GM18861 (cell line): Measurements from ENCODE around the gene ADGRG1.

Experiments
- ATAC-seq: cut with Tn5 transposase; IDR thresholded peaks from one replicate; pipeline ENCODE4 v1.9.1; 2021; ENCODE audit not compliant: unreplicated experiment

The ADGRG1 gene

DNA sequence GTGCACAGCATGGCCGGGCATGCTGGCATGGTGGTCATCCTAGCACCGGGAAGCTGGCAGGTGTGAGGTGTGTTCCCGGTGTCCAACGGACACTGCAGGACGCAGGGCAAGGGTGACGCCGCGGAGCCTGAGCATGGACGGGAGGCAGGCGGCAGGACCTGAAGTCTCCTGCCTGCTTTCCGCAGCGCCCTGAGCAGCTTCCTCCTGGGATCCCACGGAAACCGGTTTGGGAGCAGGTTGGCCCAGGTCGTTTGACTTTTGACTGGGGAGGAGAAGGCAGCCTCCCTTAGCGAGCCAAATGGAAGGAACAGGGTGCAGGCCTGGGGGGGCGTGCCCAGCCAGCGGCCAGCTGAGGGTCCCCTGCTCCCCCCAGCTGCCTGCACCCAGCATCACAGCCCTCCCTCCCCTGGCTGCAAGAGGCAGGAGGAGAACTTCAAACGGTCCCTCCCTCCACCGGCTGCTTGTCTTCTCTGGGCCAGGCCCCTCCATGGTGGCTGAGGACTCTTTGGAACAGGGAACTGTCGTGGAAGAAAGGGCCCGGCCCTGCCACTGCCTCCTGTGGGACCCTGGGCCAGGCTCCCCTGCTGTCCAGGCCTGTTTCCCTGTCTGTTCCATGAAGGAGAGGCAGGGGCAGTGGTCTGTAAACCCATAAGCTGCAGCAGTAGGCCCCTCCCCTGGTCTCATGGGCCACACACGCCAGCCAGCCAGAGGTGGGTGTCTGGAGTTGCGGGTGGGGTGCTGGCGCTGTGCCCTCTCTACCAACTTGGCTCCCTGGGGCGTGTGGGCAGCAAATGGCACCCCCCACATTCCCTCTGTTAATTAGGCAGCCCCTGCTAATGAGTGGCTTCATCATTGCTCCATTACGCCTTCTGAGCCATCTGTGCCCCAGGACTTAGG, 7.8 kb upstream of the ADGRG1 start:
- no peak for ATAC-seq

DNA sequence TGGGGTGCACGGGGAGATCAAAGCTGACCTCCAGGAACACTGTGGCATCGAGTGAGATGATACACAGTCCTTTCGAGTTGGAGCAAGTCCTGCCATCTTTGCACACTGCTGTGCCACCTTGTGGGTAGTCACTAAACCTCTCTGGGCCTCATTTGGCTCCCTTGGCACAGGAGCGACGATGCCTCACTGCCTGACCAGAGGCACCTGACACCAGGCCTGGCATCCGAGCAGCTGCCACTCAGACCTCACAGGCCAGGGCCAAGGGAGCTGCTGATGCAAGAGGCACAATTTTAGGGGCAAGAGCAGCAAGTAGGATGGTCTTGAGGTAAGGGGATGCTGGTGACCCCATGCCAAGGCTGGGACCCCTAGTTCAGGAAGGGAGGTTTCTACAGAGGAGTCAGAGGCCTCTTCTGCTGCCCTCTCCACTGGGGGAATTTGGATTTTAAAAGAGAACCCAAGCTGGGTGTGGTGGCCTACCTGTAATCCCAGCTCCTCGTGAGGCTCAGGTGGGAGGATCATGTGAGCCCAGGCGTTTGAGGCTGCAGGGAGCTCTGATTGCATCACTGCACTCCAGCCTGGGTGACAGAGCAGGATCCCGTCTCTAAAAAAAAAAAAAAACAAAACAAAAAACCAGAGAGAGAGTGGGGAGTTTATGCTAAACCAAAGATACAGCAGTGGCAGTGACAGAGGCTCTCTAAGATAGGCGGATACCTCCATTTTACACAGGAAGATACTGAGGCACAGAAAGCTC, 6.7 kb upstream of the ADGRG1 start:
- ATAC-seq = no peak

DNA sequence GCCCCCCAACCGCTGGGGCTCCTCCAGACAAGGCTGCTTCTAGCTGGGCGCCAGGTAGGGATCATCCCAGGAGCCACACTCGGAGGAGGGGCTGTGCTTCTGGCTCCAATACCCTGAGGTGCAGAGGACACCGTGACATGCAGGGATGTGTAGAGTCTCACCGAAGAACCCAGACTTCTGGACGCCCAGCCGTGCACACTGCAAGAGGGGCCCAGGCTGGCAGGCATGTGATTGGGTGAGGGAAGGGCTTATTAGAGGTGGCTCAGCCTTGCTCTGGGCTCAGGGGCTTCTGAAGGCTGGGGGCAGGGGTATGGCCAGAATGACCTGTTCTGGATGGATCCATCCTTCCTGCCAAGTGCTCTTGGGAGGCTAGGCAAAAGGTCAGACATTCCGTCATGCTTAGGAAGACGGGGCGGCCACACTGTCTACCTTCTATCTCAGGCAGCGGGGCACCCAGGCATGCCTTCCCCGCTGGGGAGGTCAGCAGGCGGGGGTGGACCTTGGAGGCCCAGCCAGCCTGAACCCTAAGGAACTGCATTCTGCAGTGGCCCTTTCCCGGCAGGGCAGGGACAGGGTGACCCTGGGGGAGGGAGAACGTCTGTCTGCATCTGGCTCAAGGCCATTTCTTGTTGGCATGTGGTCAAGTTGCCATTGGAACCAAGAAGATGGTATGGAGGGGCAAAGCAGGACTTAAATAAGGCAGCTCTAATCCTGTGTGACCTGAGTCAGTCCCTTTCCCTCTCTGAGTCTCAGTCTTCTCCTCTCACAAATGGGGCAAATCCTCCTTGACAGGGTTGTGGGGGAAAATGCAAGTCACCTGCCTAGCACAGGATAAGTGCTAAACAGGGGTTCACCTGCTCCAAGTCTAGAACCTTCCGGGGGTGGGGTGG, 5.8 kb upstream of the ADGRG1 start:
- no peak for ATAC-seq

DNA sequence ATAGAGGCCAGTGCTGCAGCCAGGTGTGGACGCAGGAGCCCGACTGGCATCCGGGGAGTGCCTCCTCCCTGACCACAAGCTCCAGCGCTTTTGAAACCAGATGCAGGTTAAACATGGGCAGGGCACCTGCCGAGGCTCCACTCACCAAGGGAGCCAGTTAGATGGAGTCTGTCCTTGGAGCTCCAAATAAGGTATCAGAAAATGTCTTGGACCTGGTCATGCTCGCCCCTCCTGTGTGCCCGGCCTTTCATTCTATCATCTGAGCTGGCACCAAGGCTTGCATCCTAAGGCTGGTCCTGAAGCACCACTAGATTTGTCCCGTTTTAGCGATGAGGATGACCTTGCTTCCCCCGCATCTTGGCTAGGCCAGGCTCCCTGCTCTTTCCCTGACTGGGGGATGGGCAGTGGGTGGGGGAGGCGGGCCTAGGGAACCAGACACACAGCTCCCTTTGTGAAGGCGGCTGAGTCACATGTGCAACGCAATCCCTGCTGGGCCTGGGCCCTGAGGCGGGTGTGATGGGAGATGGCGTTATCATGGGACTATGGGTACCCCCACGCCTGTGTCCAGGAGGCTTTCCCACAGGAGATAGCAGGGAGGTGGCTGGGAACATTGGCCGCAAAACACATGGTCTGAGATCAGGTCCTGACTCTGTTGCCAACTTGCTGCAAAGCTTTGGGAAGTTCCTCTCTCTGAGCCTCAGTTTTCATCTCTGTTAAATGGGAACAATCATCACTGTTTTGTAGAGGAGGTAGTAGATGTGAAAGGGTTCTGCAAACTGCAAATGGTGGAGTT, 5.0 kb upstream of the ADGRG1 start:
- ATAC-seq = no peak

DNA sequence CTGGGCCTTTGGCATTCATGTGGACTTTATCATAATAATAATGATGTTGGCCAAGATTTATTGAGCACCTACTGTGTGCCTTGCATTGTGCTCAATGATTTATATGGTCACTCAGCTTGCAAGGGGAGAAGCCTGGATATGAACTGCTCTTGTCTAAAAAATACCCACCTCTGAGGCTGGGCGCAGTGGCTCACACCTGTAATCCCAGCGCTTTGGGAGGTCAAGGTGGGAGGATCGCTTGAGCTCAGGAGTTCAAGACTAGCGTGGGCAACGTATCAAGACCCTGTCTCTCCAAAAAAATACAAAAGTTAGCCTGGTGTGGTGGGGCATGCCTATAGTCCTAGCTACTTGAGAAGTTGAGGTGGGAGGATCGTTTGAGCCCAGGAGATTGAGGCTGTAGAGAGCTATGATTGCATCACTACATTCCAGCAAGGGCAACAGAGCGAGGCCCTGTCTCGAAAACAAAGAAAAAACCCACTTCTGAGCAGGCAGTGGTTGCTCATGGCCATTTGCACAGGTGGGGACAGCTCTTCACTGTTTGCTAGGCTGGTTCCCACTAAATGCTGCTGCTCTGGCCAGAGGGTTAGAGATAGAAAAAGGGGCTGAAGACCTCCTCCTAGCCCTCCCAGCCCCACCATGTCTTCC, 4.3 kb upstream of the ADGRG1 start:
- ATAC-seq = no peak

DNA sequence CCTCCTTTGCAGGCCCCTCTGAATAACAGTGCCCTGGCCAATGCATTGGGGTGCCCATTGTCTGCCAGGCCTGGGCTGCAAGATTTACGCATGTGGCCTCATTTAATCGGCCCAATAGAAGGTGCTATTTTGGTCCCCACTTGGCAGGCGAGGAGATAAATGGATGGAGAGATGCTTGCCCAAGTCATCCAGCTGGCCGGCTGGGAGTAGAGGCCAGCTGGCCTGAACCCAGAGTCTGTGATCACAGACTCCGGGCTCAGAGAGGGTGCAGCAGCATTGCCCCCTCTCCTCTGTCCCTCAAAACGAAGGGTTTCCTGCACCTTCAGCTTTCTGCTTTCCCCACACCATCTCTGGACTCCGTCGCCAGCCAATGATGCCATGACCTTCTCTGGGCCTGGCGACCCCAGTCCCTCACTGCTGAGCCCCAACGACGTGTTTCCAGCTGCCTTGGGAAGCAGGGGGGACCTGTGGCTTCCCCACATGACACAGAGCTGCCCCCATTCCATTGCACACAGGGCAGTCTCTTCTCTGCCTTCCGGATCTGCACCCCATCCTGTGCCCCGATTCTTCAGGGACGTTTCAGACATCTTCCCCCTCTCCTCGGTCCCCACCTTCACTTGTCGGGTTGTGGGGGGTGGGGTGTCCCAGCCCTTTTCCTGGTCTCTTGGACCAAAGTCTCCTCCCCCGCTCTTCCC, 3.5 kb upstream of the ADGRG1 start:
- no peak for ATAC-seq

DNA sequence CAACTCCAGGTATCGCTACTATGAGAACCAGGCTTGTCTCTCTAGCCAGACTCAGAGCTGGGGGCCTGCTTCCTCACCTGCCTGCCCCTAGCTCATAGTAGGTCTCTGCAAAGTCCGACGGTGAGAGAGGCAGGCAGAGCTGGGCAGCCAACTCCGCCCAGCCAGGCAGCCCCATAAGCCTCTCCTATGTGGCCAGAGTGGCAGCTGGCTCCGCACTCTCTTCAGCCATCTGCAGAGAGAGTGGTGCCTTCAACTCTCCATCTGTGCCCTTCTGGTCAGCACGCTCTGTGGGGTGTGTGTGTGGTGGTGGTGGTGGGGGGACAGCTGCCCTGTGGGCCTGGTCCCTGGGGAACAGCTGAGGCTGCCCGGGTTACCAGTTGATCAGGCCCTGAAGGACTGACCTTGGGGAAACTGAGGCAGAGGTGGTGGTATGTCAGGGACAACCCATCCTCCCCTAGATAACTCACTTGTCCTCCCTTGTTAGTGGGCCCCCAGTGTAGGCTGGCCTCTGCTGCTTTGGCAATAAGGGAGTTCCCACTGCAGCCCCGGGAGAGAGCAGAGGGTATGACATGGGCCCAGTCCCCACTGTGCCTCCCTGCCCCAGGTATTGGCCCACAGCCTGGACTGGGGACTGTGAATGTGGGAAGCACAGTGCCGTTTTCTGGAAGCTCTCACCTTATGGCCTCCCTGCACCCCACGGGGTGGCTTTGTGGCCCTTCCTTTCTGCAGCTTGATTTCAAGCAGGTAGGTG, 1.8 kb upstream of the ADGRG1 start:
- ATAC-seq = no peak

DNA sequence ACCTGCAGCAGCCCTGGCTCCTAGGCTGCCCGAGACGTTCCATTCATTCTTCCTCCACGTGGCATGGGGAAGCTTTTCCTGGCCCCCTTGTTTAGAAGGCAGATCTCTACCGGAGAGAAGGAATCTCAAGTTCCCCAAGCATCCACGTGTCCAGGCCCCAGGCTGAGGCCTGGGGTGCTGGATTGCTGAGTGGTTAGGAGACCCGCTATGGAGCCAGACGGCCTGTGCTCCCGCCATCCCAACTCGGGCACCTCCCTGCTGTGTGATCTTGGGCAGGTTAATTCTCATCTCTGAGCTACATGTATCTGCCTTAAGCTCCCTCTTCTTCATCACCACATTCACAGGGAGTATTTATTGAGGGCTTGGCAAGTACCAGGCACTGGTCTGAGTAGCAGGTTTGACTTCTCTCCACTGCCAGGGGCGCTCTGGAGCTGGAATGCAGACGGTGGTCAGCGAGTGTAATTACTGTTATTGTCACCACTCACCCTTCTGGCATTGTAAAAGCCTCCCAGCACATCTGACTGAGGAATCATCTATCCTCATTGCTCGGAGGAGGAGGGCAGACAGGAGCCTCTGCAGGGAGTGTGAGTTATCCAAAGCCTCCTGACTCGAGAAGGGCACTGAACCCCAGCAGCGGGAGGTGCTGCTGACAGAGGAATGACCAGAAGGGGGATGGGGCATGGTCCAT, 1.1 kb upstream of the ADGRG1 start:
- no peak for ATAC-seq

DNA sequence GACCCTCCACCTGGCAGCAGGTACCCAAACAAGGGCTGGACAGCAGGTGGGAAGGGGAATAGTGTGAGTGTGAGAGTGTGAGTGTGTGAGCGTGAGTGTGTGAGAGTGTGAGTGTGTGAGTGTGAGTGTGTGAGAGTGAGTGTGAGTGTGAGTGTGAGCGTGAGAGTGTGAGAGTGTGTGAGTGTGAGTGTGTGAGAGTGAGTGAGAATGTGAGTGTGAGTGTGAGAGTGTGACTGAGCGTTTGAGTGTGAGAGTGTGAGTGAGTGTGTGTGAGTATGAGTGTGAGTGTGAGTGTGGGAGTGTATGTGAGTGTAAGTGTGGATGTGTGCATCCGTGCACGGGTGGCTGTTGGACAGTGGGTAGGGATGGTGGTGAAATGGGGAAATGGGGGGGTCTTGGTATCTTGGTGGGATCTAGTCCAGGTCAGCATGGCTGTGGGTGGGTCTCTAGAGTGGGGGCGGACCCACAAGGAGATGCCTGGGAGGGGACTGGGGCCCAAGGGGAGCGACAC, 408 bp downstream of the ADGRG1 start:
- ATAC-seq = no peak

DNA sequence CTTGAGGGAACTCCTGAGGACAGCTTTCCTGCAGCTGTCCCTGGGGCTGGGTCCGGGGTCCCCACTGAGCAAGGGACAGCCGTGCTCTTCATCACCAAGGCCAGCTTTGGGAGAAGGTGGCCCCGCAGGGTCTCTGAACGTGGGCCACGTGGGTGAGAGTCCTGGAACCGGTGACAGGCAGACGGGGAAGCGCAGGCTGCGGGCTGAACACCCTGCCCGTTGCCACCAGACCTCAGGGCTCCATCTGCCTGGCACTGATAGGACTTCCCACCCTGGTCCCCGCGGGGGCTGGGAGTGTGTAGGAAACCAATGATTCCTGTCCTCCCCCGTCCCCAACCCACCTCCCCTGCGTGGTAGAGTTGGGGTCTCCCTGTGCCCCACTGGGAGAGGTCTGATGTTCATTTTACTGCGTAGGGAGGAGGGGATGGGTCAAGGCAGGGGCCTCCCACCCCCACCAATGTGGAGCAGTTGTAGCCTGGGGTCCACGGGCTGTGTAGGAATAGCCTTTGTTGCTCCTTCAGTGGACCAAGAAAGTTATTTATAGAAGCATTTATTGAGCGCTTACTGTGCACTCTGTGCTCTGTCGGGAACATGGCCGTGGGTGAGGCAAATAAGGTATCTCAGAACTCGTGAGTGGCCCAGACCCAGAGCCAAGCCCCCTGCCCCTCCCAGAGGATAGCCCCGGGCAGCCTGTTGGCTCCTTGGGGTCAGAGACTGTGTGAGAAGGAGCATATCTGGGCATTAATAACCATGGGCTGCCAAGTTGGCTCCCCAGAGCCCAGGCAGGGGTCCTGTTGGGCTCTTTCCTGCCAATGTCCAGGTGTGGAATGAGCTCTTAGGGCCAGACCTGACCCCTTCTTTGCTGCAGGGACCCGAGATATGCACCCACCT, 1.3 kb downstream of the ADGRG1 start:
- no peak for ATAC-seq

DNA sequence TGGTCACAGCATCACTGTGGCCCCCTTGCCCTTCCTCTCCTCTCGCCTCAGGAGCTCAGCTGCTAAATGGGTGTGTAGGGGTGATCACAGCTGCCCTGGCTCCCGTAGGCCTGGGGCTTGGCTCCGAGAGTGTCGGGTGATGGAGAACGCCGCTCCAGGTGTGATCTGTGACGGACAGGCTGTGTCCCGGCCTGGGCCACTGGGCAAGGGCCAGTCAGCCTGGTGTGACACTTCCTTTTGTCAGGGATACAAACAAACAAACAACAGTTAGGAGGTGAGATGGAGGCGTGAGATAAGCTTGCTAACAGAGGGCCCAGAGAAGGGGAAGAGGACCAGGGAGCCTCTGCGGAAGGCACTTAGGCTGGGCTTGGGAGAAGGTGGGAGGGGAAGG, 2.0 kb downstream of the ADGRG1 start:
- no peak for ATAC-seq

DNA sequence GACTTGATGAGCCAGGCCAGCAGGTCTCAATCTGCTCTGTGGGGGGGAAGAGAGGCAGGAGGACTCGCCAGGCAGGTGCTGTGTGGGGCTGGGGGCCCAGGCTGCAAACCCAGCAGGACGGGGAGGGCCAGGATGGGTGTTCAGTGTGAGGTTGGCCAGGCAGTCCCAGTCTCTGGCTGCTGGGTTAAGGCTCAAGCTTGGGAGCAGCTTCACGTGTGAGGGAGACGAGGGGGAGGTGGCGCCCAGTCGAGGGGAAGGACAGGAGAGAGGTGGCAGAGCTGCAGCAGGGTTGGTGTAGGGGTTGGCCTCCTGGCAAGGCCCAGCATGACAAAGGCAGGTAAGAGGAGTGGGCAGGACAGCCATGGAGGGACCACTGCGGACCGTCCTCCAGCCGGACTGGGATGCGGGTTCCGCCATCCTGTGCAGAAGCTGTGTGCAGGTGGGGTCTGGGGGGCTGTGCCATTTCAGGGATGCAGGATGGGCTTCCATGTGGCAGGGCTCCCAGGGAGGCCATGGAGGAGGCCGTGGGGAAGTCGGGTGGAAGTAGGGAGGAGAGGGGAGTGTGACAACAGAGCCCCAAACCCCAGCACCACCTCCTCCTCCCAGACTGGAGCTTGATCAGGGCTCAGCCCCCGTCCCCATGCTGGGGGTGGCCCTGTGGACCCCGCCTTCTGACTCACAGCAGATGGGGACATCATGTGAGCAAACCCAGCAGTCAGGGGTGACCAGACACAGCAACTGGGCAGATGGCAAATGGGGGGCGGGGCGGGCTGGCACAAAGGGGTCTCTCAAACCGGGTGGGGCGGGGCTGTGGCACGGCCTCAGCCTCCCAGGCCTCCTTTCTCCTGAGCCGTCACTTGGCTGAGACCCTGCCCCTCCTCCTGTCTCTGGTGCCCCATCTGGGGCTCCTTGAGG, 2.8 kb downstream of the ADGRG1 start:
- ATAC-seq = no peak

DNA sequence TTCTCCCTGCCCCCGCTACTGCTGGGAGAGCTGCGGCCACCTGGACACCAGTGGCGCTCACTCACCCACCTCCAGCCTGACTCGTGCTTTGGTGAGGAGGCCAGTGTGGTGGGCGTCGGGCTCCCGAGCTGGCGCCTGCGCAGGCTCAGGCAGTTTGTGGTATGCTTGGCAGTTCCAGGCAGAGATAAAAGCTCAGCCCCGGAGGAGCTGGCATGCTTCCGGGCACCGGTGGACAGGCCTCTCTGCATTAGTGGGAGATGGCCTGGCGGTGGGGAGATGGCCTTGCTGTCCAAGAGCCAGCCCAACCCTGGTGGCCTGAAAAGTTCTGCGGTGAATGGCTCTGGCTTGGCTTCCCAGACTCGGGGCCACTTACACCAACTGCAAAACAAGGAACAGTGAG, 4.1 kb downstream of the ADGRG1 start:
- no peak for ATAC-seq

DNA sequence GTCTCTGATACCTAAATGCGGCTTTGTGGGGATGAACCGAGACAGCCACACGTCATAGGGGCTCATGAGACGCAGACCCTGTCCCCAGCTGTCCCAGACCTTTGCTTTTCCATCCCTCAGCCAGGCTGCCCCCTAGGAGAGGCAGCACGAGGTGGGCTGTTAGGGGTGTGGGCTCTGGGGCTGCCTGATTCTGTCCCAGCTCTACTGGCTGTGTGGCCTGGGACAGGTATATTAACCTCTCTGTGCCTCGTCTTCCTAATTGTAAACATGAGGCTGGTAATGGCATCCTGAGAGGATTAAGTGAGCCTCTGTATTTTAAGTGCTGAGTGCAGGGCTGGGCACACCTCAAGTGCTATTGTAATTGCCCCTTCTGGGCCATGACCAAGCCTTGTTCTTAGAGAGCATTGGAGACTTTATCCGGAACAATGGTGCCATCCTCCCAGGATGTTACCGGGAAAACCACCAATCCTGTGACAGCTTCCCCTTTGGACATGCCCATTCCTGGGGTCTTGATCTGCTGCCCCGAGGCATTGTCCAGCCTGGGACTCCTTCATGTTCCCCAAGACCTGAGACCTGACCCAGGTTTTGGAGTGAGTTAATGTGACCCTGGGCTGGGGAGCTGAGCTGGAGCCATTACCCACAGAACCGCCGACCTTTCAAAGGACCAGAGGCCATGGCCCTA, 5.1 kb downstream of the ADGRG1 start:
- no peak for ATAC-seq

DNA sequence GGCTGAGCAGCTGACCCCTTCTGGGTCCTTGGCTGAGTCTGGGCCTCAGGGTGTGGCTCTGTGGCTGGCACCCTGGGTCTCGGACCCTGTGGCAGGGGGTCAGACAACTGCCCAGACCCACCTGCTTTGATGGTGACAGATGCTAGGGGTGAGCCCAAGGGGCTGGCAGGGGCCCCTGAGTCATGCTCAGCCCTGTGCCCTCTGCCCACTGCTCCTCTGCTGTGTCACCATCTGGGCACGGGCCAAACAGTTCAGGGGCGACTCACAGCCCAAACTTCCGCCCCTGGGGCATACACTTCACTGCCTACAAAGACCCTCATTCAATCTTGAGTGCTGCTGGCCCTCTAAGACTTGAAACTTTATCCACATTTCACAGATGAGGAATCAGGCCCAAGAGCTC, 5.7 kb downstream of the ADGRG1 start:
- ATAC-seq = no peak
